Measurements from ENCODE around the gene FOXC2.
"Not testable (repeated sequence)": the region's sequence is repeated elsewhere in the genome, so short reads cannot be mapped to it uniquely, and the experiment has no call there.

The FOXC2 gene

GRCh38 chr16:86575095-86575685 is 8.6 kb downstream of the FOXC2 start:
- DNase-seq = no peak

- peak; percentile 53 for DNase-seq
Observed at GRCh38 chr16:86575754-86576557, 9.3 kb downstream of the FOXC2 start.

- no peak for DNase-seq
Observed at GRCh38 chr16:86576591-86577313, 10.1 kb downstream of the FOXC2 start.

GRCh38 chr16:86577314-86577971 is 10.8 kb downstream of the FOXC2 start:
- DNase-seq = peak; percentile 15

- no peak for DNase-seq
Observed at GRCh38 chr16:86578061-86578599, 11.5 kb downstream of the FOXC2 start, which contains the start of gene FOXL1. TSS of gene FOXL1 (plus strand) at chr16:86578549. CDS start at chr16:86578724, 175 bp downstream.

- no peak for DNase-seq
Observed at GRCh38 chr16:86578611-86579267, 12.1 kb downstream of the FOXC2 start.

- DNase-seq = no peak
Observed at GRCh38 chr16:86579268-86580062, 12.8 kb downstream of the FOXC2 start.

- DNase-seq = no peak
Observed at GRCh38 chr16:86580063-86580790, 13.6 kb downstream of the FOXC2 start.

- DNase-seq = no peak
Observed at GRCh38 chr16:86580791-86581170, 14.2 kb downstream of the FOXC2 start.

GRCh38 chr16:86581458-86581857 is 14.8 kb downstream of the FOXC2 start:
- DNase-seq = no peak

- DNase-seq = no peak
Observed at GRCh38 chr16:86584071-86584685, 17.5 kb downstream of the FOXC2 start.

- DNase-seq = no peak
Observed at GRCh38 chr16:86584726-86585721, 18.4 kb downstream of the FOXC2 start.

GRCh38 chr16:86585821-86586611 is 19.4 kb downstream of the FOXC2 start:
- no peak for DNase-seq

GRCh38 chr16:86587487-86587886 is 20.9 kb downstream of the FOXC2 start:
- no peak for DNase-seq

GRCh38 chr16:86587955-86588354 is 21.3 kb downstream of the FOXC2 start:
- DNase-seq = not testable (repeated sequence)

- DNase-seq = no peak
Observed at GRCh38 chr16:86590501-86591144, 24.0 kb downstream of the FOXC2 start.

GRCh38 chr16:86591270-86591669 is 24.6 kb downstream of the FOXC2 start:
- no peak for DNase-seq

Data from NCI-H524 treated with DMSO at 0.1 percent for 48 hours (cell line).